OCI-LY7 (cell line): ENCODE results near the gene PDZD7.

Experiments
- CTCF ChIP-seq: fragments of 200-600 bp; sonication (generic); conservative IDR thresholded peaks from 2 replicates; pipeline ENCODE4 v1.5.1; 2014; ENCODE audit warnings: mild to moderate bottlenecking, antibody characterized with exemption, low read length, moderate library complexity, mixed read lengths
- EZH2phosphoT487 ChIP-seq: fragments of 200-600 bp; sonication (generic); IDR thresholded peaks from 2 replicates; pipeline ENCODE4 v1.6.1; 2018; ENCODE audit warnings: low read depth, borderline replicate concordance, mild to moderate bottlenecking, mixed run types, antibody characterized with exemption, low read length, moderate library complexity, mixed read lengths

GRCh38 chr10:100988166-100988565, 42.8 kb downstream of the PDZD7 start:
- TF ChIP-seq CTCF = no peak
- TF ChIP-seq EZH2phosphoT487 = no peak
